Large intestine (tissue), 3 donors: ENCODE measurements around the gene ZER1. TPM values are rescaled to one million over a fixed set of nuclear protein-coding genes. Genes with fewer than 3 reads are reported as not detected.
A peak's percentile ranks its signal among the peaks of the same experiment; 100 is the strongest.

ENCODE experiments used
- DNase-seq, 2 donors: peaks; one replicate each; pipeline versions ENCODE4 v3.0.0 to v3.0.0-alpha.2; 2013
- H3K27ac ChIP-seq: one replicate; pipeline ENCODE4 v1.5.1; 2013; ENCODE audit warnings: low read length
- H3K27me3 ChIP-seq: 2 replicates; pipeline ENCODE4 v1.6.1; 2013; ENCODE audit warnings: low read length; ENCODE audit not compliant: control insufficient read depth, insufficient read depth
- H3K36me3 ChIP-seq: 2 replicates; pipeline ENCODE4 v1.6.1; 2013; ENCODE audit warnings: low read length; ENCODE audit not compliant: control insufficient read depth, insufficient read depth
- H3K4me1 ChIP-seq: one replicate; pipeline ENCODE4 v1.6.1; 2013; ENCODE audit warnings: low read length; ENCODE audit not compliant: control insufficient read depth, insufficient read depth
- H3K4me3 ChIP-seq: one replicate; pipeline ENCODE4 v1.5.1; 2013; ENCODE audit warnings: low read length
- H3K9me3 ChIP-seq: one replicate; pipeline ENCODE4 v1.6.1; 2013; ENCODE audit warnings: mild to moderate bottlenecking, low read depth, low read length, moderate library complexity; ENCODE audit not compliant: control insufficient read depth
- WGBS: methylation state at CpG from one replicate; pipeline ENCODE4 v1.1.5; 2013; ENCODE audit warnings: low lambda C conversion rate; ENCODE audit not compliant: insufficient coverage; 5-methylcytosine and 5-hydroxymethylcytosine counted together
- polyA plus RNA-seq: library from polyadenylated mRNA; unstranded; fragments of 120-200 nt; gene quantifications from one replicate; pipeline ENCODE4 v1.2.1, GENCODE V29; 2013

ZER1 gene
- polyA plus RNA-seq, 1 donor = 36.7 TPM

GRCh38 chr9:128724744-128725211, 46.9 kb downstream of the ZER1 start:
- Histone ChIP-seq H3K4me1 (peaks cover 14% of the 10 kb centered on the region), H3K27me3 (no peaks in the 10 kb centered on the region), H3K36me3 (peaks cover 21% of the 10 kb centered on the region), H3K27ac (peak overlapping the region; percentile 66), H3K9me3 (no peaks in the 10 kb centered on the region), H3K4me3 (peak overlapping the region; percentile 86)
- DNase-seq = peak; percentile 64 to 73
- 13% methylated on average over 4 of the region's 10 CpGs for whole genome bisulfite sequencing

DNA sequence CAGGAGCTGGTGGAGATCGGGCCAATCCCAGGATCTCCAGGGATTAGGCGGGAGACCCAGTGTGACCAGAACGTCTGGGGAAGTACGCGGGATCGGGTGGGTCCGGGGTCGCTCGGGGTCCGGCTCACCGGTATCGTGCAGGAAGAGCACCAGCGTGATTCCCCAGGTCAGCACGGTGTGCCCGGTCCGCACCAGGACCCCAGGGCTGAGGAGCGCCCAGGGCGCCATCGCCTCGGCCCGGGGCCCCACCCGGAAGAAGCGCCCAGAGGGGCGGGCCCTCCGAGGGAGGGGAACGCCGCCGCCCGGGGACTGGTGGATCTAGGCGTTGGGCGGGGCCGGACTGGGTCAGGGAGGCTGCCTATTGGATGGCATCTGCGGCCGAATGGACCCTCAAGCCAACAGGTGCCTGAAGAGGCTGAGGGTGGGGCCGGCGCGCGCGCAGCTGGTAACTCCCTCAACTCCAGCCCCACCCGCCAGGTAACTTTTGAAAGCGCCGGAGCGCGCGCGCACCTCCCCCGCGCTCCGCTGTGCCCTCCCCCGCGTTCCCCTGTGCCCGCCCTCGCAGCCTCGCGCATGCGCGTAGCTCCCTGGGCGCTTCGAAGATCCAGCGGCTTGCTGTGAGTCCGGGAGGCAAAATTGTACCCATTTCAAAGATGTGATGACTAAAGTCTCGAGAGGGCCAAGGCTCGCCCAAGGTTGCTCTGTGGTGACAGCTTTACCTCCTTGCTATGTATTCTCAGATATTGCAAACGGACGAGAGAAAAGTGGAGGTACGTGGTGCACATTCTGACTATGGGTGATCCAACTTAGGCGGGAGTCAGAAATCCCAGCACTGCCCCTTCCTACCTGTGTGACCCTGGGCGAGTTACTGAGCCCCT, 47.6 kb downstream of the ZER1 start, which contains the start of gene ZDHHC12:
ZDHHC12 (minus strand) TSS at position 262 of the 878 bp plus-strand sequence; CDS start at position 228, 34 bp downstream.
- Histone ChIP-seq H3K27ac (peak within 1 kb of the TSS; percentile 66), H3K4me1 (peaks cover 14% of the 10 kb centered on the region), H3K27me3 (no peaks in the 10 kb centered on the region), H3K4me3 (peak within 1 kb of the TSS; percentile 86), H3K9me3 (no peaks in the 10 kb centered on the region), H3K36me3 (peaks cover 19% of the 10 kb centered on the region)
- no CpG with 5 or more reads among the region's 68 CpGs for WGBS
- peak; percentile 98 to 99 for DNase-seq

DNA sequence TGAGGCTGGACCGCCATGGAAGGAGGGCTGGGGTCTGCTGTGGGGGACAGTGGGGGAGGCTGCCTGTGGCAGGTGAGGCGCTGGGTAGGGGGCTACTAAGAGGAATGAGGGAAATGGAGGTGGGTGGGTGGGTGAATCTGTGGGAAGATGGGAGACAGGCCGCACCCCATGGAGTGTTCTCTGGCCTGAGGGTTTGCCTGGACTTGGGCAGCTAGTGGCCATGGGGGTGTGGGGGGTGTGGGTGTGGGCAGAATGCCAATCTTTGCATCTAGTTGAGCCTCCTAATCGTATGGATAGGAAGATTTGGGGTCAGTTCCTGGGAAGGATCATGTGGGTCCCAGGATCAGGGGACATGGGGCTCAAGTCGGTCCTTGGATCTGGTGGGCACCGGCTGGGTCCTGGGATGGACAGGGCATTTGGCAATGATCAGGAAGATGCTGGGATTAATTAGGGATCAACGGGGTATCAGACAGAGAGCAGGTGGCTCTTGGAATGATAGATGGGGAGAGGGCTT, 48.3 kb downstream of the ZER1 start:
- no peak overlapping the region for H3K27ac ChIP-seq
- no peaks in the 10 kb centered on the region for H3K27me3 ChIP-seq
- no CpG with 5 or more reads among the region's 7 CpGs for WGBS
- no peak for DNase-seq
- no peaks in the 10 kb centered on the region for H3K9me3 ChIP-seq
- peaks cover 14% of the 10 kb centered on the region for H3K4me1 ChIP-seq
- peak overlapping the region; percentile 86 for H3K4me3 ChIP-seq
- H3K36me3 ChIP-seq = peaks cover 19% of the 10 kb centered on the region

DNA sequence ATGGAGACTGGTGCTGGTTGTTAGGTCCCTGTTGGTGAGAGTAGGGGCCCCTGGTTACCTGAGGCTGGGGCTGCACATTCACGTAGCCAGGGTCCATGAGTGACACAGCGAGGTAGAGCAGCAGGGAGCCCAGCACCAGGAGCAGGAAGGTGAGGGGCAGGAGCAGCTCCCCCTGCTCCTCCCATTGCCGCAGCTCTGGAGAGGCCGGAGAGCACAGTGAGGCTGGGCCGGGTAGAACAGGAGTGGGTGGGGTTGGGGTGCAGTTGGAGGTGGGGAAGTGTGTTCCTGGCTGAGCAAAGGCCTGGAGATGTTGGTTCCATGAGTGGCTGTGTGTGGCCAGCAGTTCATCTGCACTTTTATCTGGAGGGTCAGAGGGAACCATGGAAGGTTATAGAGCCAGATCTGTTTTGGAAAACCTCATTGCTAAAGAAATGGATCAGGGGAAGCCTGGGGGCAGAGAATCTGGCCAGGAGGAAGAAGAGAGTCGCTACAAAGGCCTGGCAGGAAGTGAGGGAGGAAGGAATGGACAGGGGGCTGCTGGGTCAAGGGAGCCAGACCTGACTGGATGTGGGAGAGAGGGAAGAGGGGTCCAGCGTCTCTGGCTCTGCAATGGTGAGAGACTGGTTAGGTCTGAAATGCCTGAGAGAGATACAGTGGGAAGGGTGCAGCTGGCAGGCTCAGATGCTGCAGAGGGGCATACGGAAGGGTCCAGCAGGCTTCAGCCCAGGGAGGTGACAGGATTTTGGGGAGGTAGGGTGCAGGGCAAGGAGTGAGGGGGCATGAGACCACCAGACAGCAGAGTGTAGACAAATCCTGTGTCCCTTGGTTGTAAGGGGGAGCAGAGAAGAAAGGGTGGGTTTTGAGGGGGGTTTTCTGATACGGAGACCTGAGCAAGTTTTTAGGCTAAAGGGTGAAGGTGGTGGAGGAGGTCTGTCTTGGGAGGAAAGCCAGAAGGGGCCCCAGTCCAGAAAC, 49.1 kb downstream of the ZER1 start:
- H3K4me1 ChIP-seq = peaks cover 18% of the 10 kb centered on the region
- WGBS = 67% methylated on average over 1 of the region's 9 CpGs
- no peak overlapping the region for H3K27ac ChIP-seq
- no peak for DNase-seq
- H3K36me3 ChIP-seq = peaks cover 17% of the 10 kb centered on the region
- no peaks in the 10 kb centered on the region for H3K9me3 ChIP-seq
- no peak overlapping the region for H3K4me3 ChIP-seq
- H3K27me3 ChIP-seq = no peaks in the 10 kb centered on the region

DNA sequence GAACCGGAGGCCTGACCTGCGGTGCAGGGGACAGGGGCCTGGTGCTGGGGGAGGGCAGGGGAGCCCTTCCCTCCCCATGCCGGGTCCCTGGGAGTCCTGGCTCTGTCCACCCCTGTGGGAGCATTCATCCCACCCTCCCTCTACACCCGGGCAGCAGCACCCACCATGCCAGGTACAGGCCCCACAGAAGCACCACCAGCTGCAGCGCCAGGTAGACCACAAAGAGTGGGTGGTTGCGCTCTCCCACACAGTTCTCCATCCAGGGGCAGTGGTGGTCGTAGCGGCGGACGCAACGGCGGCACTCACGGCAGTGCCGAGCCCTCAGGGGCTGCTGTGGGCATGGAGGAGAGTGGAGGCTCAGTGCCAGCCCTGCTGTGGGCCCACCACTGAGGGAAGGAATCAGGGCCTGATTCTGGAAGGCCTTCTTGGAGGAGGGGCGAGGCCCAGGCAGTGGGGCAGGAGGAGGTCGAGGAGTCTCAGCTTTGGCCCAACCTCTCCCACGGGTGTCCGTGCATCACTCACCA, 50.2 kb downstream of the ZER1 start:
- Histone ChIP-seq H3K27me3 (no peaks in the 10 kb centered on the region), H3K4me1 (peaks cover 18% of the 10 kb centered on the region), H3K36me3 (peaks cover 19% of the 10 kb centered on the region), H3K27ac (no peak overlapping the region), H3K4me3 (no peak overlapping the region), H3K9me3 (no peaks in the 10 kb centered on the region)
- WGBS = no CpG with 5 or more reads among the region's 18 CpGs
- no peak for DNase-seq

DNA sequence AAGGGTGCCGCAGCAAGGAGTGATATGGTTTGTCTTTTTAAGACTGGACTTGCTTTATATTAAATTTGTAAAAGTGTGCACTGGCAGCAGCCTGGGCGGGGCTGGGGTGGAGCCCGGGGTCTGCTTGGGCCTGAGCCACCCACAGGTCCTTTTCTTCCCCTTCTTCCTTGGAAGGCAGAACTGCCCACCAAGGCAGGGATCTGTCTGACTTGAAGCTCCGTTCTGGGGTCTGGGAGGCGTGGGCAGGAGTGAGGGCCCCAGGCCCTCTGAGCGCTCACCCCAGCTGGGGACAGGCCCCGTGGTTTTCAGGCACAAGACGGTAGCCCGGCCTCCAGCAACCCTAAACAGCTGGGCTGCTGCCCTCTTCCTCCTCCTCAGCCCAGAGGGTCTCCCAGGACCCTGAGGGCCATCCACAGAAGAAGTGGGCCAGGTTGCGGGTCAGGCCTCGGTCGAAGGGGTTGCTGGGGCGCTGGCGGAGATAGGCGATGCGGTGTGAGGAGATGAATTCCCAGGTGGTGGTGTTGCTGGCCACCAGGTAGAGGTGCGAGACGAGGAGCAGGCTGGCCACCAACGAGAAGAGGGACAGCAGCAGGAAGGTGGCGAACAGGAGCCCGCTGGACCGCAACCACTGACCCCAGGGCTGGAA, 50.8 kb downstream of the ZER1 start:
- H3K36me3 ChIP-seq = peaks cover 19% of the 10 kb centered on the region
- WGBS = no CpG with 5 or more reads among the region's 22 CpGs

DNA sequence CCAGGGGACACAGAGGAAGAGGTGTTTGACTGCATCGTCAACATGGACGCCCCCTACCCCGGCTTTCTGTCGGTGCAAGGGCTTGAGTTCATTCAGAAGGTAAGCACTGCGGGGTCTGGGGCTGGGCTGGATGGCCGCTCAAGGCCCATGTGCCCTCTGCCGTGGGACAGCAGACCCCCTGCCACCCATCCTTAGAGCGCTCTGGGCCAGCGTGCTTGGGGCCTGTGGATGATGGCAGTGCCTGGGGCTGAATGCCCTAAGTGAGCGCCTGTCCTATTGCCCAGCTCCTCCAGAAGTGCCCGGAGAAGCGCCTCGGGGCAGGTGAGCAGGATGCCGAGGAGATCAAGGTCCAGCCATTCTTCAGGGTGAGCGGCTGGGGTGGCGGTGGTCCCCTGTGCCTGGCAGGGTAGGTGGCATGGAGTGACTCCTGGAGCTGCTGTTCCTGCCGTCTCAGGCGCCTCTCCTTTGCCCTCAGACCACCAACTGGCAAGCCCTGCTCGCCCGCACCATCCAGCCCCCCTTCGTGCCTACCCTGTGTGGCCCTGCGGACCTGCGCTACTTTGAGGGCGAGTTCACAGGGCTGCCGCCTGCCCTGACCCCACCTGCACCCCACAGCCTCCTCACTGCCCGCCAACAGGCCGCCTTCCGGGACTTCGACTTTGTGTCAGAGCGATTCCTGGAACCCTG, 51.7 kb downstream of the ZER1 start:
- peaks cover 18% of the 10 kb centered on the region for H3K4me1 ChIP-seq
- H3K27me3 ChIP-seq = no peaks in the 10 kb centered on the region
- no peak overlapping the region for H3K4me3 ChIP-seq
- no peak for DNase-seq
- no CpG with 5 or more reads among the region's 30 CpGs for WGBS
- H3K27ac ChIP-seq = no peak overlapping the region
- no peaks in the 10 kb centered on the region for H3K9me3 ChIP-seq
- H3K36me3 ChIP-seq = peaks cover 22% of the 10 kb centered on the region

More for the DNA sequence above, 50.8 kb downstream of the ZER1 start:
- Histone ChIP-seq H3K4me3 (no peak overlapping the region), H3K27me3 (no peaks in the 10 kb centered on the region), H3K4me1 (peaks cover 18% of the 10 kb centered on the region), H3K27ac (no peak overlapping the region), H3K9me3 (no peaks in the 10 kb centered on the region)
- no peak for DNase-seq

DNA sequence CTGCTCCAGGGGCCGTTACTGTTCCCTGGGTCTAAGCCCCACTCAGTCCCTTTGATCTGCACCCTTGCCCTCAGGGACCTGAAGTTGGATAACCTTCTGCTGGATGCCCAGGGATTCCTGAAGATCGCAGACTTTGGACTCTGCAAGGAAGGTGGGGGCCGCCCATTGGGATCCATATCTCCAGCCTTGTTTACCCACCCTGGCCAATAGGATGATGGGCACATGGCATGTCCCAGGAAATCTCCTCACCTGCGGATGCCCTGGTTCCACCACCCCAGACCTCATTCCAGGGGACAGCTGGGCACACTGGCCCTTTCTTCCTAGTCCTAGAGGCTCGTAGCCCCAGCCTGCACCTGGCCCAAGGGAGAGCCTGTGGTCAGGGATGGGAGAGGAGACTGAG, 53.3 kb downstream of the ZER1 start:
- no peaks in the 10 kb centered on the region for H3K9me3 ChIP-seq
- peaks cover 12% of the 10 kb centered on the region for H3K4me1 ChIP-seq
- peaks cover 22% of the 10 kb centered on the region for H3K36me3 ChIP-seq
- DNase-seq = peak in 1 of 2 donors; percentile 60
- H3K4me3 ChIP-seq = no peak overlapping the region
- H3K27me3 ChIP-seq = no peaks in the 10 kb centered on the region
- no CpG with 5 or more reads among the region's 5 CpGs for WGBS
- no peak overlapping the region for H3K27ac ChIP-seq

DNA sequence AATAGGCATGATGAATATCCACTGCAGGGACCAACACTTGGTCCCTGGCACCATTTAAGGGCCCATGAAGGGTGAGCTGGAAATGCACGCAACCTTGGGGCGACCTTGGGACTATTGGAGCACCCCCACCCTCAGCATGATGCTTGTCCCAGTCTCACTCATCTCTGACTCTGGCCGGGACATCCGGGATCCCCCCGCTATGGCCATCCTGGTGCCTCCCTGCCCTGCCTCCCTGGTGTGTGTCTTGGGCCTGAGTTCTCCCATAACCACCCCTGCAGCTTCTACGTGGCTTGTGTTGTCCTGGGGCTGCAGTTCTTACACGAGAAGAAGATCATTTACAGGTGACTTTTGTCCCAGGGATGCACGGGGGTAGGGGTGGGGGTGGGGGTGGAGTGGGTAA, 53.7 kb downstream of the ZER1 start:
- DNase-seq = no peak
- no peak overlapping the region for H3K27ac ChIP-seq
- H3K9me3 ChIP-seq = no peaks in the 10 kb centered on the region
- H3K4me1 ChIP-seq = peaks cover 8% of the 10 kb centered on the region
- no peak overlapping the region for H3K4me3 ChIP-seq
- H3K27me3 ChIP-seq = no peaks in the 10 kb centered on the region
- no CpG with 5 or more reads among the region's 8 CpGs for WGBS
- peaks cover 22% of the 10 kb centered on the region for H3K36me3 ChIP-seq
